Ascending aorta (tissue), 2 donors: Measurements from ENCODE around the gene HMGN5. TPM values are rescaled to one million over a fixed set of nuclear protein-coding genes. Genes with fewer than 3 reads are reported as not detected.

Experiments used
- DNase-seq, 2 donors: peaks; one replicate each; pipeline ENCODE4 v3.0.0-alpha.2; 2019; ENCODE audit warnings: low spot score in 2 of 2
- H3K27ac ChIP-seq, 2 donors: fragments of 200-600 bp; sonication (generic); one replicate each; pipeline ENCODE4 v1.5.1; 2016 to 2017; ENCODE audit warnings: mild to moderate bottlenecking in 1 of 2
- H3K27me3 ChIP-seq: fragments of 200-600 bp; sonication (generic); one replicate; pipeline ENCODE4 v1.5.1; 2017
- H3K36me3 ChIP-seq, 2 donors: fragments of 200-600 bp; sonication (generic); one replicate each; pipeline ENCODE4 v1.5.1; 2016
- H3K4me1 ChIP-seq, 2 donors: fragments of 200-600 bp; sonication (generic); one replicate each; pipeline ENCODE4 v1.5.1; 2016 to 2017; ENCODE audit warnings: mild to moderate bottlenecking in 1 of 2
- H3K4me3 ChIP-seq, 2 donors: fragments of 200-600 bp; sonication (generic); one replicate each; pipeline ENCODE4 v1.5.1; 2016 to 2017; ENCODE audit warnings: mild to moderate bottlenecking in 1 of 2
- H3K9me3 ChIP-seq, 2 donors: fragments of 200-600 bp; sonication (generic); one replicate each; pipeline ENCODE4 v1.5.1; 2016
- CTCF ChIP-seq, 3 experiments: fragments of 200-600 bp in 2 of 3; fragments of 450-650 bp in 1 of 3; sonication (generic) in 2 of 3; IDR thresholded peaks; one replicate each; pipeline ENCODE4 v1.5.1; 2016 to 2019; ENCODE audit warnings: antibody characterized with exemption in 3 of 3, mild to moderate bottlenecking in 1 of 3, moderate library complexity in 1 of 3
- intact Hi-C: fragments of 100-400 bp; cut with DNase I; formaldehyde crosslinking; loops from one replicate; pipeline ENCODE4 v1.15.1; 2023
- total RNA-seq: library from RNA; depleted of rRNA; stranded (reverse); fragments of >200 nt; gene quantifications from one replicate; pipeline ENCODE4 v1.1.0, GENCODE V29; 2016

Gene HMGN5
- total RNA-seq, 1 donor from 2014 or later = not detected

- TF ChIP-seq CTCF (IDR thresholded peaks at IDR 0.05) = no peak
- Histone ChIP-seq H3K27ac (no peak overlapping the region), H3K4me1 (no peaks in the 10 kb centered on the region), H3K9me3 (no peaks in the 10 kb centered on the region), H3K36me3 (no peaks in the 10 kb centered on the region), H3K27me3 (no peaks in the 10 kb centered on the region), H3K4me3 (no peak overlapping the region)
- DNase-seq = no peak
- intact Hi-C loops = no loop called here
These were observed 7.2 kb upstream of the HMGN5 start for GRCh38 chrX:81208916-81209315.

GRCh38 chrX:81206476-81206875 lies 4.8 kb upstream of the HMGN5 start:
- TF ChIP-seq CTCF (IDR thresholded peaks at IDR 0.05) = no peak
- intact Hi-C loops = no loop called here
- no peaks in the 10 kb centered on the region for H3K36me3 ChIP-seq

GRCh38 chrX:81205551-81205950 lies 3.8 kb upstream of the HMGN5 start:
- no peaks in the 10 kb centered on the region for H3K4me1 ChIP-seq
- DNase-seq = no peak
- H3K27ac ChIP-seq = no peak overlapping the region
- intact Hi-C loops = no loop called here
- H3K4me3 ChIP-seq = no peak overlapping the region
- no peaks in the 10 kb centered on the region for H3K9me3 ChIP-seq
- no peak for TF ChIP-seq CTCF (IDR thresholded peaks at IDR 0.05)
- no peaks in the 10 kb centered on the region for H3K36me3 ChIP-seq
- H3K27me3 ChIP-seq = no peaks in the 10 kb centered on the region

More at GRCh38 chrX:81206476-81206875, 4.8 kb upstream of the HMGN5 start:
- Histone ChIP-seq H3K9me3 (no peaks in the 10 kb centered on the region), H3K27ac (no peak overlapping the region), H3K27me3 (no peaks in the 10 kb centered on the region), H3K4me1 (no peaks in the 10 kb centered on the region), H3K4me3 (no peak overlapping the region)
- no peak for DNase-seq

GRCh38 chrX:81202943-81203342 lies 1.2 kb upstream of the HMGN5 start:
- intact Hi-C loops = loop anchor here (2.0 to 5.0 kb wide), 2 partner anchors 54 to 82 kb away; no protein-coding TSS in a partner anchor
- no peak for TF ChIP-seq CTCF (IDR thresholded peaks at IDR 0.05)
- no peak for DNase-seq
- Histone ChIP-seq H3K27me3 (no peaks in the 10 kb centered on the region), H3K9me3 (no peaks in the 10 kb centered on the region), H3K4me3 (peak overlapping the region; percentile 47 to 79), H3K4me1 (no peaks in the 10 kb centered on the region), H3K36me3 (no peaks in the 10 kb centered on the region), H3K27ac (peak overlapping the region; percentile 75 to 80)

GRCh38 chrX:81202456-81202819 lies 725 bp upstream of the HMGN5 start:
- no peaks in the 10 kb centered on the region for H3K27me3 ChIP-seq
- no peak for DNase-seq
- TF ChIP-seq CTCF (IDR thresholded peaks at IDR 0.05) = no peak
- no peaks in the 10 kb centered on the region for H3K4me1 ChIP-seq
- H3K36me3 ChIP-seq = no peaks in the 10 kb centered on the region
- H3K27ac ChIP-seq = peak overlapping the region; percentile 75 to 80
- H3K9me3 ChIP-seq = no peaks in the 10 kb centered on the region
- peak overlapping the region; percentile 47 to 79 for H3K4me3 ChIP-seq
- intact Hi-C loops = loop anchor here (2.0 to 5.0 kb wide), 2 partner anchors 55 to 82 kb away; no protein-coding TSS in a partner anchor

GRCh38 chrX:81201071-81201470 lies 642 bp downstream of the HMGN5 start:
- no peak for DNase-seq
- intact Hi-C loops = loop anchor here (5.0 kb wide), 1 partner anchor 56 kb away; no protein-coding TSS in a partner anchor
- Histone ChIP-seq H3K4me1 (no peaks in the 10 kb centered on the region), H3K27me3 (no peaks in the 10 kb centered on the region), H3K36me3 (no peaks in the 10 kb centered on the region), H3K27ac (peak overlapping the region; percentile 75 to 80), H3K4me3 (peak overlapping the region; percentile 47 to 79), H3K9me3 (no peaks in the 10 kb centered on the region)
- no peak for TF ChIP-seq CTCF (IDR thresholded peaks at IDR 0.05)
